A549 (cell line): ENCODE results near the gene MTRFR. TPM values are rescaled to one million over a fixed set of nuclear protein-coding genes. Genes with fewer than 3 reads are reported as not detected.

Experiments used
- ATAC-seq, 2 experiments: fragments of 200-7000 bp in 1 of 2; fragments of >200 bp in 1 of 2; cut with Nextera tagmentation in 1 of 2; cut with Tn5 transposase in 1 of 2; 3 replicates each; pipeline versions ENCODE4 v1.8.0 to v1.9.1; 2018 to 2020; ENCODE audit warnings: mild to moderate bottlenecking in 1 of 2, moderate library complexity in 1 of 2
- CTCF ChIA-PET: fragments of 300-600 bp; sonication (Branson Sonifier 250); formaldehyde crosslinking; extraction: SDS; loops from one replicate; lab custom pipeline; 2021; ENCODE audit warnings: antibody characterized with exemption, inconsistent platforms; lab: Yijun Ruan, JAX
- POLR2A ChIA-PET: fragments of 350-600 bp; formaldehyde crosslinking; extraction: SDS; loops from one replicate; lab custom pipeline; 2021; ENCODE audit warnings: antibody characterized with exemption, inconsistent platforms; lab: Yijun Ruan, JAX
- DNase-seq, 2 experiments: peaks; one replicate each; pipeline versions ENCODE4 v3.0.0 to v3.0.0-alpha.2; 2011 to 2016; ENCODE audit warnings: low read depth in 1 of 2, low spot score in 1 of 2
- FAIRE-seq: peaks from 2 replicates; lab custom pipeline; 2011; peaks lifted over from hg19 to GRCh38; lab: Jason Lieb, UNC
- H3K27ac ChIP-seq, 2 experiments: fragments of >200 bp; sonication (Bioruptor Twin); formaldehyde crosslinking; 3 replicates each; pipeline ENCODE4 v1.5.1; 2016 to 2017
- H3K4me1 ChIP-seq: fragments of >200 bp; sonication (Bioruptor Twin); formaldehyde crosslinking; 3 replicates; pipeline ENCODE4 v1.6.1; 2016
- H3K4me2 ChIP-seq: fragments of >200 bp; sonication (Bioruptor Twin); formaldehyde crosslinking; 3 replicates; pipeline ENCODE4 v1.6.1; 2016
- H3K4me3 ChIP-seq: fragments of >200 bp; sonication (Bioruptor Twin); formaldehyde crosslinking; 3 replicates; pipeline ENCODE4 v1.5.1; 2016
- H3K9me3 ChIP-seq: fragments of >200 bp; sonication (Bioruptor Twin); formaldehyde crosslinking; 3 replicates; pipeline ENCODE4 v1.6.1; 2016
- CBX2 ChIP-seq: fragments of 200-600 bp; sonication (generic); IDR thresholded peaks from 2 replicates; pipeline ENCODE4 v1.6.1; 2016; ENCODE audit warnings: low read depth, mild to moderate bottlenecking, borderline replicate concordance
- FOSL2 ChIP-seq, 2 experiments: fragments of 450-650 bp in 1 of 2; fragments of >200 bp in 1 of 2; sonication (Bioruptor Twin) in 1 of 2; formaldehyde crosslinking; IDR thresholded peaks; 2 replicates each; pipeline versions ENCODE4 v1.5.0 to v1.6.1; 2016 to 2020; ENCODE audit warnings: mild to moderate bottlenecking in 1 of 2, moderate library complexity in 1 of 2
- GATA3 ChIP-seq: IDR thresholded peaks from 2 replicates; pipeline ENCODE4 v1.6.1; 2012; ENCODE audit warnings: borderline replicate concordance
- HDAC2 ChIP-seq: fragments of 200-600 bp; sonication (generic); IDR thresholded peaks from 2 replicates; pipeline ENCODE4 v1.6.1; 2016
- HEYL ChIP-seq: fragments of 250-450 bp; sonication (Bioruptor Pico); IDR thresholded peaks from 2 replicates; pipeline ENCODE4 v1.8.0; 2021; ENCODE audit warnings: mild to moderate bottlenecking, moderate library complexity
- HMGXB4 ChIP-seq: fragments of 250-450 bp; sonication (Bioruptor Pico); IDR thresholded peaks from 2 replicates; pipeline ENCODE4 v1.5.0; 2021; ENCODE audit warnings: mild to moderate bottlenecking, moderate library complexity, borderline replicate concordance
- HOXB13 ChIP-seq: fragments of 250-450 bp; sonication (Bioruptor Pico); IDR thresholded peaks from 2 replicates; pipeline ENCODE4 v1.5.0; 2020; ENCODE audit warnings: low read depth, mild to moderate bottlenecking, moderate library complexity
- NPAS2 ChIP-seq: fragments of 250-450 bp; sonication (Bioruptor Pico); IDR thresholded peaks from 2 replicates; pipeline ENCODE4 v1.8.0; 2022; ENCODE audit warnings: mild to moderate bottlenecking, moderate library complexity, borderline replicate concordance
- PHF8 ChIP-seq: fragments of 200-600 bp; sonication (generic); IDR thresholded peaks from 2 replicates; pipeline ENCODE4 v1.6.1; 2016; ENCODE audit warnings: low read depth, mild to moderate bottlenecking, antibody characterized with exemption, moderate library complexity, borderline replicate concordance
- POLR2A ChIP-seq: IDR thresholded peaks from 2 replicates; pipeline ENCODE4 v1.6.1; 2012; ENCODE audit warnings: mild to moderate bottlenecking, low read length
- POLR2AphosphoS2 ChIP-seq: conservative IDR thresholded peaks from 2 replicates; pipeline ENCODE4 v1.6.1; 2012; ENCODE audit warnings: low read length, improper control_type of control experiment, inconsistent platforms
- RAD21 ChIP-seq, 2 experiments: fragments of >200 bp in 1 of 2; sonication (Bioruptor Twin) in 1 of 2; formaldehyde crosslinking in 1 of 2; IDR thresholded peaks in 1 of 2; conservative IDR thresholded peaks in 1 of 2; 2 replicates in 1 of 2; 3 replicates in 1 of 2; pipeline ENCODE4 v1.6.1; 2012 to 2018; ENCODE audit warnings: inconsistent platforms in 1 of 2
- RCOR1 ChIP-seq: fragments of 150-350 bp; IDR thresholded peaks from 2 replicates; pipeline ENCODE4 v1.6.1; 2014; ENCODE audit warnings: antibody characterized with exemption, low read length, low read depth
- SMC3 ChIP-seq: fragments of >200 bp; sonication (Bioruptor Twin); formaldehyde crosslinking; IDR thresholded peaks from 3 replicates; pipeline ENCODE4 v1.6.1; 2018; ENCODE audit warnings: inconsistent platforms
- SREBF2 ChIP-seq: fragments of 450-650 bp; IDR thresholded peaks from 2 replicates; pipeline ENCODE4 v1.6.1; 2014; ENCODE audit warnings: mild to moderate bottlenecking, moderate library complexity
- TFCP2L1 ChIP-seq: fragments of 250-450 bp; sonication (Bioruptor Pico); IDR thresholded peaks from 2 replicates; pipeline ENCODE4 v1.5.0; 2021; ENCODE audit warnings: mild to moderate bottlenecking
- TP53 ChIP-seq: fragments of 250-450 bp; sonication (Bioruptor Pico); IDR thresholded peaks from 2 replicates; pipeline ENCODE4 v1.5.0; 2021; ENCODE audit warnings: mild to moderate bottlenecking, moderate library complexity
- ZFP36 ChIP-seq: fragments of 450-650 bp; IDR thresholded peaks from 2 replicates; pipeline ENCODE4 v1.6.1; 2014; ENCODE audit warnings: borderline replicate concordance; ENCODE audit not compliant: partially characterized antibody
- ZSCAN20 ChIP-seq: fragments of 250-450 bp; sonication (Bioruptor Pico); IDR thresholded peaks from 2 replicates; pipeline ENCODE4 v1.8.0; 2022; ENCODE audit warnings: mild to moderate bottlenecking, moderate library complexity
- WGBS: methylation state at CpG from one replicate; pipeline ENCODE4 v1.1.6; 2017; ENCODE audit errors: missing lambda C conversion rate; 5-methylcytosine and 5-hydroxymethylcytosine counted together
- polyA plus RNA-seq, 4 experiments: library from polyadenylated mRNA; depleted of rRNA in 3 of 4; stranded (reverse); fragments of >200 nt; fragmentation: RNase III in 1 of 4; extraction: RNeasy Plus Mini Kit Qiagen cat#74134 plus additional on column Dnase treatment in 1 of 4; gene quantifications; 2 replicates in 3 of 4; 3 replicates in 1 of 4; pipeline ENCODE4 v1.2.3, GENCODE V29; 2011 to 2017
- TF ChIP-seq, protein P1 (sequence below): fragments of >200 bp; sonication (Bioruptor Twin); formaldehyde crosslinking; IDR thresholded peaks from 3 replicates; pipeline ENCODE4 v1.5.1; 2016

The MTRFR gene
- polyA plus RNA-seq, 2 of the 4 experiments (the other 2 are of a cell fraction), result 15.5 to 25.2 TPM

DNA sequence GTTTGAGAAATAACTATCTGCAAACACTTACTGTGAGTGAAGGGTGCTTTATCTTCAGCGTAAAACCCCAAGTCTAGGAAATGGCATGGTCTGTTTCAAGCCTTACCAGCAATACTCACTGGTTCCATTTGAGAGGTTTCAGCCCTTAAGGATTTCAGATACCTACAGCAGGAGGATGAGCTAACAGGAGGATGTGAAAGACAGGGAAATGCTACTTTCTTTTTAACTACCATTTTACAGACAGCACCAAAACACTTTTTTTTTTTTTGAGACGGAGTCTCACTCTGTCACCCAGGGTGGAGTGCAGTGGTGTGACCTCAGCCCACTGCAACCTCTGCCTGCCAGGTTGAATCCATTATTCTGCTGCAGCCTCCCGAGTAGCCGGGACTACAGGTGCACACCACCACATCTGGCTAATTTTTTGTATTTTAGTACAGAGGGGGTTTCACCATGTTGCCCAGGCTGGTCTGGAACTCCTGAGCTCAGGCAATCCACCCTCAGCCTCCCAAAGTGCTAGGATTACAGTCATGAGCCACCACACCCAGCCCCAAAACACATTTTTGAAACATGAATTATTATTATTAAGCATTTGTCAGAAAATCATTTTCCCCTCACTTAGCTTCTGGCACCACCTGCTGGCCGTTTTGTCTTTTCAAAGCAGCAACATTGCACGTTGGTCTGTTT is 4.6 kb downstream of the MTRFR start:
- Histone ChIP-seq H3K9me3 (no peaks in the 10 kb centered on the region), H3K27ac (no peak overlapping the region), H3K4me2 (no peak overlapping the region)
- no peak for FAIRE-seq
- 61% methylated on average over 6 of the region's 6 CpGs for WGBS
- ATAC-seq, result peak in 1 of 2 experiments; percentile 44; a peak in 3 of 6 replicates
- CTCF ChIA-PET, result interaction anchor here (0.6 to 4.5 kb wide), 74 partner anchors 8 to 550 kb away, joined by 3 to 71 read pairs (median 4); partner anchors contain the start of gene OGFOD2
- TF ChIP-seq SMC3 (peak; percentile 78), POLR2AphosphoS2 (no peak), FOSL2 (IDR thresholded peaks at IDR 0.05) (no peak), FOSL2 (CRISPR knock-in tag; IDR thresholded peaks at IDR 0.05) (no peak), GATA3 (no peak), HDAC2 (no peak), SREBF2 (no peak), RAD21 (conservative IDR thresholded peaks at IDR 0.05 in 1 of 2, IDR thresholded peaks at IDR 0.05 in 1 of 2) (peak; percentile 90 to 96), HEYL (CRISPR knock-in tag) (no peak), TP53 (no peak), NPAS2 (CRISPR knock-in tag) (no peak), PHF8 (no peak), ZSCAN20 (CRISPR knock-in tag) (no peak), HMGXB4 (no peak), POLR2A (no peak), ZFP36 (no peak), TFCP2L1 (CRISPR knock-in tag) (no peak)
- TF ChIP-seq, protein P1, sequence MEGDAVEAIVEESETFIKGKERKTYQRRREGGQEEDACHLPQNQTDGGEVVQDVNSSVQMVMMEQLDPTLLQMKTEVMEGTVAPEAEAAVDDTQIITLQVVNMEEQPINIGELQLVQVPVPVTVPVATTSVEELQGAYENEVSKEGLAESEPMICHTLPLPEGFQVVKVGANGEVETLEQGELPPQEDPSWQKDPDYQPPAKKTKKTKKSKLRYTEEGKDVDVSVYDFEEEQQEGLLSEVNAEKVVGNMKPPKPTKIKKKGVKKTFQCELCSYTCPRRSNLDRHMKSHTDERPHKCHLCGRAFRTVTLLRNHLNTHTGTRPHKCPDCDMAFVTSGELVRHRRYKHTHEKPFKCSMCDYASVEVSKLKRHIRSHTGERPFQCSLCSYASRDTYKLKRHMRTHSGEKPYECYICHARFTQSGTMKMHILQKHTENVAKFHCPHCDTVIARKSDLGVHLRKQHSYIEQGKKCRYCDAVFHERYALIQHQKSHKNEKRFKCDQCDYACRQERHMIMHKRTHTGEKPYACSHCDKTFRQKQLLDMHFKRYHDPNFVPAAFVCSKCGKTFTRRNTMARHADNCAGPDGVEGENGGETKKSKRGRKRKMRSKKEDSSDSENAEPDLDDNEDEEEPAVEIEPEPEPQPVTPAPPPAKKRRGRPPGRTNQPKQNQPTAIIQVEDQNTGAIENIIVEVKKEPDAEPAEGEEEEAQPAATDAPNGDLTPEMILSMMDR, result peak; percentile 92
- TF ChIP-seq, all 56 proteins: peak for 3
- POLR2A ChIA-PET, result interaction anchor here (0.7 to 1.6 kb wide), 3 partner anchors 128 to 194 kb away, joined by 3 to 4 read pairs (median 3); no protein-coding TSS in a partner anchor
- Histone ChIP-seq H3K4me3 (no peak overlapping the region), H3K4me1 (peaks cover 12% of the 10 kb centered on the region)
- DNase-seq, result peak; percentile 49 to 75

- ChIA-PET CTCF (interaction anchor here (0.7 to 4.5 kb wide), 67 partner anchors 8 to 456 kb away, joined by 3 to 71 read pairs (median 4); partner anchors contain the start of gene OGFOD2), POLR2A (interaction anchor here (0.7 to 1.6 kb wide), 3 partner anchors 127 to 195 kb away, joined by 3 to 4 read pairs (median 3); no protein-coding TSS in a partner anchor)
- Histone ChIP-seq H3K4me1 (peaks cover 12% of the 10 kb centered on the region), H3K4me2 (no peak overlapping the region), H3K9me3 (no peaks in the 10 kb centered on the region), H3K4me3 (no peak overlapping the region), H3K27ac (no peak overlapping the region)
- FAIRE-seq (no peak), ATAC-seq (no peak; a peak in 1 of 6 replicates), DNase-seq (no peak)
- 51% methylated on average over 2 of the region's 2 CpGs for whole genome bisulfite sequencing
- TF ChIP-seq GATA3, result no peak
- TF ChIP-seq HOXB13 (CRISPR knock-in tag), result no peak
- no peak for TF ChIP-seq CBX2
- no peak for TF ChIP-seq RCOR1
Observed at GRCh38 chr12:123238330-123238682, 5.1 kb downstream of the MTRFR start.
